ENCODE results near the gene TBX18. TPM values are rescaled to one million over a fixed set of nuclear protein-coding genes. Genes with fewer than 3 reads are reported as not detected.

Gene TBX18
- total and polyA plus RNA-seq, 2 donors from 2014 or later = 4.1 TPM; not detected in 1

DNA sequence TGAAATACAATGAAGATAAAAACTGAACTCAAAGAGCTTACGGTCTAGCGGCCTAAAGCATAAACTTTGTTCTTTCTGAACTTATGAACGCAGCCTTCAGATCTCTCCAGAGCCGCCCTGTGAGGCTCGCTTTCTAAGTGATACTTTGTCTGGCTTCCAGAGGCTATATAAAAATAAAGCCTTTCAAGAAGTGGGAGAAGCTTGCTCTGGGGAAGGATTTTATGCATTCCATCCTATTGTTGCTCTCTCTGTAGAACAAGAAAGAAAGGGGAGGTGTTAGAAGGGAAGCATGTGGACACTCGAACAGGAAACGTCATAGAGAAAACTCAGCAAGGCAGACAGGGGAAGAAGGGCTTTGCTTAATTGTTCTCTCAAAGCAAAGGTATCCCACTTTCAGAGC lies 77.0 kb downstream of the TBX18 start:
- Histone ChIP-seq H3K27ac (ENCODE audit: low read depth in 2 of 2, low read length in 2 of 2) (no peak overlapping the region), H3K4me1 (ENCODE audit: control insufficient read depth in 2 of 3, insufficient read depth in 2 of 3, low read depth in 1 of 3, low read length in 3 of 3) (no peaks in the 10 kb centered on the region), H3K9ac (ENCODE audit: low read length in 3 of 3) (no peak overlapping the region), H3K9me3 (ENCODE audit: control insufficient read depth in 2 of 3, insufficient read depth in 1 of 3, low read length in 3 of 3) (peaks cover 0 to 9% (median 0%) of the 10 kb centered on the region in 3 donors), H3K27me3 (ENCODE audit: control insufficient read depth, insufficient read depth, low read length) (no peaks in the 10 kb centered on the region), H3K36me3 (ENCODE audit: control insufficient read depth in 2 of 3, insufficient read depth in 3 of 3, low read length in 3 of 3) (no peaks in the 10 kb centered on the region), H3K4me3 (ENCODE audit: low read length in 3 of 3) (no peak overlapping the region)
- TF ChIP-seq, protein P1, sequence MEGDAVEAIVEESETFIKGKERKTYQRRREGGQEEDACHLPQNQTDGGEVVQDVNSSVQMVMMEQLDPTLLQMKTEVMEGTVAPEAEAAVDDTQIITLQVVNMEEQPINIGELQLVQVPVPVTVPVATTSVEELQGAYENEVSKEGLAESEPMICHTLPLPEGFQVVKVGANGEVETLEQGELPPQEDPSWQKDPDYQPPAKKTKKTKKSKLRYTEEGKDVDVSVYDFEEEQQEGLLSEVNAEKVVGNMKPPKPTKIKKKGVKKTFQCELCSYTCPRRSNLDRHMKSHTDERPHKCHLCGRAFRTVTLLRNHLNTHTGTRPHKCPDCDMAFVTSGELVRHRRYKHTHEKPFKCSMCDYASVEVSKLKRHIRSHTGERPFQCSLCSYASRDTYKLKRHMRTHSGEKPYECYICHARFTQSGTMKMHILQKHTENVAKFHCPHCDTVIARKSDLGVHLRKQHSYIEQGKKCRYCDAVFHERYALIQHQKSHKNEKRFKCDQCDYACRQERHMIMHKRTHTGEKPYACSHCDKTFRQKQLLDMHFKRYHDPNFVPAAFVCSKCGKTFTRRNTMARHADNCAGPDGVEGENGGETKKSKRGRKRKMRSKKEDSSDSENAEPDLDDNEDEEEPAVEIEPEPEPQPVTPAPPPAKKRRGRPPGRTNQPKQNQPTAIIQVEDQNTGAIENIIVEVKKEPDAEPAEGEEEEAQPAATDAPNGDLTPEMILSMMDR (IDR thresholded peaks at IDR 0.05; ENCODE audit: borderline replicate concordance, extremely low read depth, insufficient read depth) = no peak
- FAIRE-seq = no peak
- intact Hi-C loops (cut with DNase I) = no loop called here
- peak in 2 of 5 donors; percentile 9 to 45 for DNase-seq

DNA sequence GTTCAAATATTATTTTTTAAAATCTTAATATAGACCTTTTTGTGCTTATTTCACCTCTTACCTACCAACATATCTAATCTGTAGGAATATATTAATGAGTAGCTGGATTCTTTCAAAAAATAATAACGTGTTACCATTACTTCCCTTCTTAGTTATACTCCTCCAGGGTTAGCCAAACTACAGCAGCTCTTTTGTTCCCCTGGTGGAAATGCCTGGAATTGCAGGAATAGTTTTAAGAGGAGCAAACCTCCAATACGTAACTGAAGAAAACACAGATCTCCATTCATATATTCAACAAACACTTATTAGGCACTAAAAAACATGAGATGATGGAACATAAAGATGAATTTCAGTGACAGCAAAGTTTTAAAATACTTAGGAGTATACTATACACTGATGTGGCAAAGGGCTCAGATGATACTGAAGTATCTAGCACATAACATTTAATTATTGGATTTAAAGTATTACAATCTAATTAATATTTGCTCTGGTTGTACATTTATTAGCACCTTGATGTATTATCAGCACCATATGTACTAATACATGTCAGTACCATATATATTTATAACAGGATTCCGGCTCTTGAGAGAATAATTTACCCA lies 78.3 kb downstream of the TBX18 start:
- peaks cover 0 to 9% (median 0%) of the 10 kb centered on the region in 3 donors for H3K9me3 ChIP-seq (ENCODE audit: control insufficient read depth in 2 of 3, insufficient read depth in 1 of 3, low read length in 3 of 3)
- H3K4me1 ChIP-seq (ENCODE audit: control insufficient read depth in 2 of 3, insufficient read depth in 2 of 3, low read depth in 1 of 3, low read length in 3 of 3) = no peaks in the 10 kb centered on the region
- FAIRE-seq (no peak), DNase-seq (no peak)
- H3K27ac ChIP-seq (ENCODE audit: low read depth in 2 of 2, low read length in 2 of 2) = no peak overlapping the region
- no peaks in the 10 kb centered on the region for H3K27me3 ChIP-seq (ENCODE audit: control insufficient read depth, insufficient read depth, low read length)
- no peak overlapping the region for H3K4me3 ChIP-seq (ENCODE audit: low read length in 3 of 3)
- intact Hi-C loops (cut with DNase I) = no loop called here
- H3K9ac ChIP-seq (ENCODE audit: low read length in 3 of 3) = no peak overlapping the region
- TF ChIP-seq, protein P1 (IDR thresholded peaks at IDR 0.05; ENCODE audit: borderline replicate concordance, extremely low read depth, insufficient read depth) = no peak
- no peaks in the 10 kb centered on the region for H3K36me3 ChIP-seq (ENCODE audit: control insufficient read depth in 2 of 3, insufficient read depth in 3 of 3, low read length in 3 of 3)

DNA sequence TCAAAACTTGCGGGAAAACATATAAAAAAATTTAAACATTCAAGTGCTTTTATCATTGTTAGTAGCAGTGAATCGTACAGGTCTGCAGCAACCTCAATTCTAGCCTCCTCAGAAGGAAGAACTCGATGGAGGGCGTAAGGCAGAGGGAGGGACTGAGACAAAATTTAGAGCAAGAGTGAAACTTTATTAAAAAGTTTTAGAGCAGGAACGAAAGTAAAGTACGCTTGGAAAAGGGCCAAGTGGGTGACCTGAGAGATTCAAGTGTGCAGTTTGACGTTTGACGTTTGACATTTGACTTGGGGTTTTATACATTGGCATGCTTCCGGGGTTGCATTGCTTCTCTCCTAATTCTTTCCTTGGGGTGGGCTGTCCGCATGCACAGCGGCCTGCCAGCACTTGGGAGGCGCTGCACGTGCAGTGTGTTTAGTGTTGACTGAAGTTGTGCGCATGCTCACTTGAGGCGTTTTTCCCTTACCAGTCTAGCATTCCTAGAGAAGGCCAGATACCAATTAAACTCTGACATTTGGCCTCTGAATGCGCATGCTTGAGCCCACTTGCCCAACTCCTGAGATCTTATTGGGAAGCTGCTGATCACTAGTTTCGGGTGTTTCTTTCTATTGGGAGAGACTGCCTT lies 82.6 kb downstream of the TBX18 start:
- Histone ChIP-seq H3K9ac (ENCODE audit: low read length in 3 of 3) (no peak overlapping the region), H3K36me3 (ENCODE audit: control insufficient read depth in 2 of 3, insufficient read depth in 3 of 3, low read length in 3 of 3) (no peaks in the 10 kb centered on the region), H3K4me1 (ENCODE audit: control insufficient read depth in 2 of 3, insufficient read depth in 2 of 3, low read depth in 1 of 3, low read length in 3 of 3) (no peaks in the 10 kb centered on the region), H3K27me3 (ENCODE audit: control insufficient read depth, insufficient read depth, low read length) (no peaks in the 10 kb centered on the region), H3K27ac (ENCODE audit: low read depth in 2 of 2, low read length in 2 of 2) (no peak overlapping the region), H3K4me3 (ENCODE audit: low read length in 3 of 3) (no peak overlapping the region), H3K9me3 (ENCODE audit: control insufficient read depth in 2 of 3, insufficient read depth in 1 of 3, low read length in 3 of 3) (peaks cover 0 to 5% (median 0%) of the 10 kb centered on the region in 3 donors)
- DNase-seq (no peak), FAIRE-seq (no peak)
- intact Hi-C loops (cut with DNase I) = no loop called here
- TF ChIP-seq, protein P1 (IDR thresholded peaks at IDR 0.05; ENCODE audit: borderline replicate concordance, extremely low read depth, insufficient read depth) = no peak
